LoVo (cell line): ENCODE results near the gene POLN.

Experiments
- DNase-seq: peaks from one replicate; pipeline ENCODE4 v3.0.0-alpha.2; 2016; ENCODE audit warnings: low spot score

POLN gene

GRCh38 chr4:2104556-2105345, 137.2 kb downstream of the POLN start:
- no peak for DNase-seq

GRCh38 chr4:2103843-2104547, 137.9 kb downstream of the POLN start:
- no peak for DNase-seq

DNA sequence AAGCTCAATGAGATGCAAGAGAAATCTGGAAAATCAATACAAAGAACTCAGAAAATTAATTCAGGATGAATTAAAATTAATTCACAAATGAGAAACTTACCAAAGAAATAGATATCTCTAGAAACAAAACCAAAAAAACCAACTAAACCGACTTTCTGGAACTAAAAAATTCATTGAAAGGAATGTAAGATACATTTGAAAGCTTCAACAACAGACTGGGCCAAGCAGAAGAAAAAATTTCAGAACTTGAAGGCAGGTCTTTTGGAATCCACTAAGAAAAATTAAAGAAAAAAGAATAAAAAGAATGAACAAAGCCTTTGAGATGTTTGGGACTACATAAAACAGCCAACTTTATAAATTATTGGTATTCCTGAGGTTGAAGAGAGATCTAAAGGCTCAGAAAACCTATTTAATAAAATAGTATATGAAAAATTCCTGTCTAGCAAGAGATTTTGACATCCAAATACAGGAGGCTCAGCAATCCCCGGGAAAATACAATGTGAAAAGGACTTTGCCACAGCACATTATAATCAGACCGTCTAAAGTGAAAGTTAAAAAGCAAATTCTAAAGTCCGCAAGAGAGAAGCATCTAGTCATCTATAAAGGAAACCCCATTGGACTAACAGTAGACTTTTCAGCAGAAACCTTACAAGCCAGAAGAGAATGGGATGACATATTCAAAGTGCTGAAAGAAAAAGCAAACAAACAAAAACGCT, 138.6 kb downstream of the POLN start:
- no peak for DNase-seq

GRCh38 chr4:2102045-2102883, 139.7 kb downstream of the POLN start:
- DNase-seq = no peak

DNA sequence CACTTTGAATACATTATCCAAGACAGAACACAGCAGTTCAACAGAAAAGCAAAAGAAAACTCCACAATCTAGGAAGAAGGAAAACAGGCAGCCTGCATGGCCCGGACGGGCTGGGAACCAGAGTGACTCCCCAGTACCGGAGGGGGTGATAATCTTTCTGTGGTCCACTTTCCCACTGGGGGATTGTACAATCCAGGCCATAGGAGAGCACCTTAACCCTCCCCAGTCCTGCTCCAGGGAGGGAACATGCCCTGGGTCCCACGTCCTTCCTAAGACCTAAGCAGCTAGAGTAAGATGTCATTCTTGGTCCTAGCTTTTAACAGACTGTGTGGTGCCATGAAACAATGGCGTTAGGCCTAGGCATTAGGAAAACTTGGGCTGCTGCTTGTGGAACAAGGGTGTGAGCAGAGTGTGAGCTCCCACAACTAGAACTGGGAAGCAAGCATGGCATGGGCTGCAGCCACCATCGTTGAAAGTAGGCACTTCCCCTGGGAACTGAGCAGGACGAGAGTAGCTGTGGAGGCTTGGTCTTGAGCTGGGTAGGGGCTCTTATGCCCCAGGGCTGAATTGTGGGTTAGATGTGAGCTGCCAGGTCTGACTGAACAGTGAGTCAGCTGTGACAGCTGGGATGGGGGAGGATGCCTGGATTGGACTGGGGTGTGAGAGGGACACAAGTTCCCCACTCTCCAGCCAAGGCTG, 140.4 kb downstream of the POLN start:
- DNase-seq = no peak

DNA sequence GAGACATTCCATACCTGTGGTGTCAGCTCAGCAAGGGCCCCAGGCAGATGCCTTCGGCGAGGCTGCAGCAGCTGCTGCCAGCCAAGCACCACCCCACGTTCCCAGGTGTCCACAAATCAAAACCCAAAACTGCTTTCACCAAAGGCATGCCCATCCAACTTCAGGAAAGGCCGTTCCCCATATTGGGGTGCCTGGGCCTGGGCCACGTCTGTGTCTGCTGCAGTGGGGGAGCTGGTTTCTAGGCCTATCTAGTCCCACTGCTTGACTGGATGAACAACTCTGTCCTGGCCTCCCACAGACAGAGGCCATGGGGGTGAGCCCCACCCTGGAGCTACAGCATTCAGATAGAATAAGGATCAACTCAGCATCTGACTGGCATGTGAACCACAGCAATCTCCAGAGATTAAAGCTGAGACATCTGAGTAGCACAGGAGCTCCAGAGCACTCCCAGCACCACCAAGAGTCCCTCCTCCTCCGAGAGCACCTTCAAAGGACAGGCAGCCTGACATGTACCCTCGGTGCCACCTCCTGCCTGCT, 145.8 kb downstream of the POLN start:
- peak; percentile 7 for DNase-seq

GRCh38 chr4:2095236-2096072, 146.5 kb downstream of the POLN start:
- DNase-seq = no peak

- DNase-seq = no peak
These were observed 147.4 kb downstream of the POLN start for GRCh38 chr4:2094545-2094944.

DNA sequence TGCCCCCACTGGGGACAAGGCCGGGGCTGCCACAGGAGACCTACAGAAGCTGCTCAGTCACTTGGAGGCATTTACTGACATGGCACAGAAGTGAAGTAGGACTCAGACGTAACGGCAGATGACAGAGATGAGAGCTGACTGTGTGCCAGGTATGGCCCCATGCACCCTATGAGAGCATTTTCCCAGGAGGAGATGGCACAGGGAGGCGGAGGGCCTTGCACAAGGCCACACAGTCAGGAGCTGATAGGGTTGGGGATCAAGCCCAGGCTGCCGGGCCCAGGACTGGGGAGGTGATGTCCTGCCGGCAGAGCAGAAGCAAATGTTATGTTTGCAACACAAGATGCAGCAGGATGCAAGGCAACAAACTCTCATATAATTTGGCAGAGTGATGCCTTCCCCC, 148.7 kb downstream of the POLN start:
- DNase-seq = no peak

GRCh38 chr4:2092669-2093053, 149.3 kb downstream of the POLN start:
- DNase-seq = no peak

DNA sequence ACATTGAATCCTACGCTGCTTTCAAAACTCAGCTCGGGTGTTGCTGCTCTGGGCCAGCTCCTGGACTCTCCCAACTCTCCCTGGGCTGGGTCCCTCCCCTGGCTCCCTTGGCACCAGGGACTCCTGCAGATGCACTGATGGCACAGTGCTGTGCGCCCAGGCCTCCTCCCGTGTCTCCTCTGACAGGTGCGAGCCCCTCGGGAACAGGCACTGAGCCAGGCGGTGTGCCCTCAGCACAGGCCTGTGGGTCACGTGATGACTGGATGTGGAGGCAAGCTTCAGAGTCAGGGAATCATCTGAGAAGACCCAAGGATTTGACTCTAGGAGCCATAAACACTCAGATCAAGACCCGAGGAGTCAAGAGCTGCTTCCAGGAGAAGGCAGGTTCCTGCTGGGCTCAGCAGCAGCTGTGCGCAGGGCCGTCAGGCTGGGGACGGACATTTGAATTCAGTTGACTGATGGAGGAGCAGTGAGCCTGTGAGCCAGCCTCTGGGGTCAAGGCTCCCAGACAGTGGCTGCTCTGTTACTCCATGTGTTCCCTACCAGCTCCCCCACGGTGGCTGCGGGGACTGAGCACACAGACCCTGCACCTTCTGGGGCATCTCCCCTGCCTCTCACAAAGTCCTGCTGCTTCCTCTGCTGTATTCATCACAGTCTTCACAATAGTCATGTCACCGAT, 149.8 kb downstream of the POLN start:
- no peak for DNase-seq

GRCh38 chr4:2090642-2091041, 151.3 kb downstream of the POLN start:
- no peak for DNase-seq

DNA sequence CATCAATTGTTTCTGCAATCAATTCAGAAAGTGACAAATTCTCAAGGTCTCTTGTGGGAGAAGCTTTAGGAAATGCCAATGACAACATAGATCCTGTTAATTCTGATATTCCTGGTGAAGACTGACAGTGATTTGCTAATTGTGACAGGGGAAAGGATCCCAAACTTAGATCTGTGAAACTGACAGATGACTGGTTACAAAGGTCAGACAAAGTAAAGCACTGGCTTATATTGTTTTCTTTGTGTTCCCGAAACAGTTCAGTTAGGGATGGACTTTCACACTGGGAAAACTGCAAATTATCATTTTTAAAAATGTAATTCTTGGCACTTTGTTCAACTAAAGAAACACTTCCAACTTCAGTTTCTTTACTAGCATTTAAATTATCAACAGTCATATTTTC, 152.7 kb downstream of the POLN start:
- DNase-seq = no peak

DNA sequence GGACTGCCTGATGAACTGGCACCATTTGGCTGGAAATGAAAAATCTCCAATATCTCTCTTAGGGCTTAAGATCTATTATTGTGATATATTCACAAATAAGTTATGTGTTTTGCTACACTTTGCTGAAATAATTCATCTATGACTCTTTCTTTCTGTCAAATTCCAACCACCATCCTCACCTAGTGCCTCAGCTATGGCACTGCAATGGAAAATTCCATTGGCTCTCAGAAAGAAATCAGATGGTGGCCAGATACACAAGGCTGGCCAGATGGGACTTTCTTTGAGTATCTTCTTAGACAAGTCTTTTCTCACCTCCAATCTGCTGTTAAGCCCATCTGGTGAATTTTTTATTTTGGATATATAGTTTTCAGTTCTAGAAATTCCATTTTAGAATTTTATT, 154.8 kb downstream of the POLN start:
- no peak for DNase-seq

- no peak for DNase-seq
These were observed 156.4 kb downstream of the POLN start for GRCh38 chr4:2085496-2085901.

GRCh38 chr4:2084316-2084715, 157.6 kb downstream of the POLN start:
- DNase-seq = no peak

DNA sequence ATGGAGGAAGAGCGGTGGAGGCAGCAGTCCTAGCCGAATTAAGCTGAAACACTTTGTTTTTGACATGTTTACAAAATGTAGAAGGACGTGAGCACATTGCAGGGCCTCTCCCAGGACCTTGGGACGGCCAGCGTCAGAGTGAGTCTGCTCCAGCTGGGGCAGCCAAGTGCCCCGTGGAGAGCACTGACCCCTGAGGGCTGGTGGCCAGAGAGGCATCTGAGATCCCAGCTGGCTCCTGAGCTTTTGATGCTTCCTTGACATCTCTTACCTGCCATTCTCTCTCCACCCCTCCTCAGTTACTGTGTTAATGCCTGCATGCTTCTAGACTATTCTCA, 158.1 kb downstream of the POLN start:
- DNase-seq = no peak

- no peak for DNase-seq
These were observed 158.7 kb downstream of the POLN start for GRCh38 chr4:2083116-2083825.

GRCh38 chr4:2082627-2083026, 159.3 kb downstream of the POLN start:
- DNase-seq = no peak
